A172 (cell line): ENCODE results near the gene MTFMT. TPM values are rescaled to one million over a fixed set of nuclear protein-coding genes. Genes with fewer than 3 reads are reported as not detected.
A peak's percentile ranks its signal among the peaks of the same experiment; 100 is the strongest.
"Not testable (repeated sequence)": the region's sequence is repeated elsewhere in the genome, so short reads cannot be mapped to it uniquely, and the experiment has no call there.

Source experiments
- DNase-seq: peaks from one replicate; pipeline ENCODE4 v3.0.0-alpha.2; 2015; ENCODE audit warnings: low spot score
- total RNA-seq: library from RNA; depleted of rRNA; stranded (reverse); fragments of >200 nt; shearing (Covaris generic); gene quantifications from 2 replicates; pipeline ENCODE4 v1.2.3, GENCODE V29; 2014

Gene MTFMT
- total RNA-seq, 1 experiment from 2014 or later = 47.1 TPM

GRCh38 chr15:65038836-65039235 lies 9.4 kb upstream of the MTFMT start:
- DNase-seq = no peak

DNA sequence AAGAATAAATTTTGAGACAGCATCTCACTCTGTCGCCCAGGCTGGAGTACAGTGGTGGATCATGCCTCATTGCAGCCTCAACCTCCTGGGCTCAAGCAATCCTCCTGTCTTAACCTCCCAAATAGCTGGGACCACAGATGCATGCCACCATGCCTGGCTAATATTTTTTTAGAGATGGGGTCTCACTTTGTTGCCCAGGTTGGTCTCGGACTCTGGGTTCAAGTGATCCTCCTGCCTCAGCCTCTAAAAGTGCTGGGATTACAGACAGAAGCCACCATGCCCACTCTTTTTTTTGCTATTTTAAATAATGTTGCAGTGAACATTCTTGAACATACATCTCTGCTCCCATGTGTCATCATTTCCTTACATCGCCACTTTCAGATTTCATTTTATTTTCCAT lies 9.0 kb upstream of the MTFMT start:
- no peak for DNase-seq

DNA sequence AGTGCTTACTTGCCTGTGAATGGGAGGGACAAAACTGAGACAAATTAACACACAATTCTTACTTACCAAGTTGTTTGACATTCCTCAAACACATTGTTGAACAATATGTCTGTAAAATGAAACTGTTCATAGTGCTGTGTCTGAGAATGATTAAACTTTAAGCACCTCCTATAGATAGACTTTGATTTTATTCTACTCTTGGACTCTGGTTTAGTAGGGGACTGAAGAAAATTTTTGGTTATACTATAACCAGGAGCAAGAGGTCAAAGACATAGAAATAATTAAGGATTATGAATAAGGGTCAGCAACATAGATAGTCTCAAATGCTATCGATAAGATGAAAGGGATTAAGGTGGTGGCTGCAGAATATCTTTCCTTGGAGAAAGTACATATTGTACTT lies 7.9 kb upstream of the MTFMT start:
- DNase-seq = no peak

- no peak for DNase-seq
These were observed 5.3 kb upstream of the MTFMT start for GRCh38 chr15:65034719-65035118.

GRCh38 chr15:65033659-65034269 lies 4.3 kb upstream of the MTFMT start:
- peak; percentile 25 for DNase-seq

DNA sequence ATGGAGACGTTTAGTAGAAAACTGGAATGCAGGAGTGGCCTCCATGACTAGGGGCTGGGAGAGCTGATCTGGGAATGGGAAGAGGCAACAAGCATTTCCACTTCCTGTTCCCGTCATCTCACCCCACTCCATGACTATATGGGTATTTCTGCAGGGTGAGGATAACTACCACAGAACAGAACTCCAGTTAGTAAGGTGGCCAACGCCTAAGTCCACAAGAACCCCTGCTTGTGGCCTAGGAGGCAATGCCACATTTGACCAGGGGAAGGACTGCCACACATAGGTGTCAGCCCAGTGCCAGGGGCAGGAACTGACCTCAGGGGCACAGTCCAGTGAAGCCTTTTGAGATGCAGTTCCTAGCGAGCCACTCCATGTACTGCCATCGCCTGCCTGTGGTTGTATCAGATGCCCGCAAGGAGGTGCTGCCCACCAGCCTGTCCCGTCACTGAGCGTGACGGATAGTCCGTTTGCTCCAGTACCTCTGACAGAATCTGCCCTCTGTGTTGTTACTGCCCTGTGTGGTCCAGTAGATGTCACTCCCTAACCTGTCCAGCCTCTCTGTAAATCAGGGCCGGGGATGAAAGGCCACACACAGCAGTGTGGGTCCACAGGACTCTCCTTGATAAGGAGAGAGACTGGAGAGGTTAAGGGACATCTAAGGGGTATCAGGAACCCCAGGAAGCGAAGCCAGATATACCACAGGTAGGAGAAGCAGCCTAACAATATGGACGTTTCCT lies 3.5 kb upstream of the MTFMT start:
- DNase-seq = no peak

GRCh38 chr15:65029736-65030208 lies 333 bp upstream of the MTFMT start:
- DNase-seq = no peak

- no peak for DNase-seq
These were observed 1.1 kb downstream of the MTFMT start for GRCh38 chr15:65028338-65028737.

- DNase-seq = no peak
These were observed 1.8 kb downstream of the MTFMT start for GRCh38 chr15:65027593-65027992.

DNA sequence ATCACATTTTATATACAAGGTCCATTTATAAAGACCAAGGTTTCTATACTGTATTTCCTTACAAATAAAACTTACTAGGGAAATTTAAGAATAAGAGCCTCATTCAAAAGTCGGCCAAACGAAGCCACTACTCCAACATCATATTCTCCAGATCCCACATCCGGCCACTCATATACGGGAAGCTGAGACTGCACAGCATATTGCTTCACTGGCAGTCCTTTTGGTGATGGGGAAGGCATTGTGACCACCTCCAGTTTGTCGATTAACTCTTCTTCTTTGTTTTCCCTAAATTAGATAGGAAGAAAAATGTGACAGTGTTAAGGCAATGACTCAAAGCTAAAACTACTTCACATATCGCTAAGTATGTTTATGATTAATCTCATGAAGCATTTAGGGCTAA lies 2.7 kb downstream of the MTFMT start:
- DNase-seq = no peak

DNA sequence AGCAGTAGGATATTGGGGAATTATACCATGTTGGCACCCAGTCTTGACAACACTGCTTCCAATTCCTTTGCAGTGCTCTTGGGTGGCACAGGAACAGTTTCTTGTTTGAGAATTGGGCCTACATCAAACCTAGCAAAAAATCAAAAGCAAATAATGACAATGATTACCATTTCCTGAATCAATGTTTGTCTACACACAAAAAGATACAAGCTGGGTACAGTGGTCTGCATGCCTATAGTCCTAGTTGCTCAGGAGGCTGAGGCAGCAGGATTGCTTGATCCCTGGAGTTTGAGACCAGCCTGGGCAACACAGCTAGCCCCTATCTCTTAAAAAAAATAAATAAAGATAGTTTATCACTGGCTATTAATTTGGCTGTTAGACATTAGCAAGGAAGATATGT lies 8.0 kb downstream of the MTFMT start:
- DNase-seq = no peak

DNA sequence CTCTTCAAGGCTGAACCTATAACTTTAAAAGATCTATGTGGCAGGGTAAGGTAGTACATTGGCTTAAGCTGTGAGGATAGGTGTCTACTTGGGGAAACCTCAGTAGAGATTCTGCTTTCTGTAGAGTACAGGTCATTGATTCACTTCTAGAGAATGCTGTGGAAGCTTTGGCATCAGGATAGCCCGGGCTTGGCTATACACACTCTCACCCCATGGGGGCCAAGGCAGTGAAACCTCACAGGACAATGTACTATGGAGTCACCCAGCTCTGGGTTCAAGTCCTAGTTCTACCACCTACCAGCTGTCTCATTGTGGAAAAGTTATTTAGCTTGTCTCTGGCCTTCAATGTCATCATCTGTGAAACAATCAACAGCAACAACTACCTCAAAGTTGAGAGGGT lies 9.0 kb downstream of the MTFMT start:
- DNase-seq = no peak

GRCh38 chr15:65011198-65011597 lies 18.2 kb downstream of the MTFMT start:
- not testable (repeated sequence) for DNase-seq

DNA sequence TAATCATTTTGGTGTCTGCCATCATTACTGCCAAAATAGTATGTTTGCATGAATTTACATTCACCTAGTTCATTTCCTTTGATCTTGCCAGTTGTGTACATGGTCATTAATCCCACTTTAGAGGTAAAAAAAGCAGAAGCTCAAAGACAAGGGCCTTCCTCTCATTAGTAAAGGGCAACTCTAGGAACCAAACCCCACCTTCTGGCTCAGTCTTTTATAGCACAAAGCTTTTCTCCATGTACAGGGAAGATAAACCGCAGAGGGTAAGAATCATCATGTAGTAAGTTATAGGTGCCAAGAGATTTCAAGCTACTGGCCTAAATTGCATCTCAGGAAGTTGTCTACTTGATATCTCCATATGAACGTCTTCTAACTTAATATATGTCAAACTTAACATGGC lies 20.5 kb downstream of the MTFMT start:
- no peak for DNase-seq

DNA sequence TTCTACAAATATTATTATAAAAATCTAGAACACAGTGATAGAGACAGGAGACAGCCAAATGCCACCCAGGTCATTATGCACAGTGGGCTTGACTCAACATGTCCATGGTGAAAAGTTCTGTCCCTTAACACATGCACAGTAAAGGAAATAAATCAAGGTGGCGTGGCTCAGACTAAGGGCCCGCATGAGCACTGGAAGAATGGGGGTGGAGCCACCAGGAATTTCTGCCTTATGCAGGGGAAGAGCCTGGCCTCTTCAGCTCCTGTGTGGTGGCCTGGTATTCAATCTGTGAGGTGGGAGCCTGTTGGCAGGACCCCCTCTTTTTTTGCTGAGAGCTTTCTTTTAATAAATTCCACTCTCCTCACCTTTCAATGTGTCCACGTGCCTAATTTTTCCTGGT lies 22.6 kb downstream of the MTFMT start:
- no peak for DNase-seq

DNA sequence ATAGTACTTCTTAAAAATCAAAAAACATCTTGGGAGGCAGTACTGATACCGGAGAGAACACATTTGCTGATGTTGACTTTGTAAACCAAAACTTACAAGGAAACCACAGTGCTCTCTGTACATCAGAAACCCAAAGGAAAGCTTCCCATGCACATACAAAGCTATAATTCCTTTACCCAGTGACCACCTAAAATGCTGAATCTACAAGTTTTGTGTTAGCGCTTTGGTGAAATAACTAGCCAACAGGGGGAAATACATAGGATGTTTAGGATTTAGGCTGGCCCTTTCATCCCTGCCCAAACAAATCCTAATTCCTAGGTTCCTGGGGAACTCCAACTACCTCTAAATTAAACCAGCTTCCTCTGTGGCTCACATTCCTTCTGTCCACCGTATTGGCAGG lies 24.4 kb downstream of the MTFMT start:
- no peak for DNase-seq

DNA sequence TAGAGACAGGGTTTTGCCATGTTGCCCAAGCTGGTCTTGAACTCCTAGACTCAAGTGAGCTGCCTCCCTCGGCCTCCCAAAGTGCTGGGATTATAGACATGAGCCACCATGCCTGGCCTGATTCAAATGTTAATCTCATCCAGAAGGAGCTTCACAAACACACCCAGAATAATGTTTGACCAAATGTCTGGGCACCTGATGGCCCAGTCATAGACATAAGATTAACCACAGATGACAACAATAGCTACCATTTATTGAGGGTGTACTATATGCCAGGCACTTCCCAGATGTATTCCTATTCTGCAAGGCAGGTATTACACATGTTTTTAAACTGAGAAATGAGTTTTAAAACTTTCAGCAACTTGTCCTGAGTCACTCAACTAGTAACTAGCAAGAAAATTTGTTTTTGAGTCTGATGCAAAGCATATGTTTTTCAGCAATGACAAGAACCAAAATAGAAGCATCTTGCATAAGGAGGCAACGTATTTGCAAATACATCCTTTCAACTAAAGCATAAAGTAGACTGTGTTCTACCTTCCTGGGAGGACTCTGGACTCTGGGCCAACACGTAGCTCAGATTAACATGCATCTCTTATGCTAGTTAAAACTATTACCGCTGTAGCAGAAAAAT lies 31.6 kb downstream of the MTFMT start:
- no peak for DNase-seq

GRCh38 chr15:64997066-64997465 lies 32.4 kb downstream of the MTFMT start:
- no peak for DNase-seq

DNA sequence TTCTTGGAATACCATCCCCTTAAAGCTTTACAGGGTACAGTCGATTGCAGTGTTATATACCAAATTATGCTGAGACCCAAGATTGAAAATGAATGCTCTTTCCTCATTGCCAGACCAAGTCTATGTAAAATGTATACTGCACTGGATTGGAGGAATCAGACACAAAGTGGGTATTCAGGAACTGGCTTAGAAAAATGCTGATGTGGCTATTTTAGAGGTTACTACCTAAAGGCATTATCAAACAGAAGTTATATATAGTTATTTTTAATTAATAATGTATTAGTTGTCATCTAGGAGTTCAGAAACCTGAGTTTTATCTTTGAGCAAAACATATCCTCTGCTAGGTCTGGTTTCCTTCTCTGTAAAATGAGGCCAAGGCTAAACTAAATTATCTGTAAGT lies 36.1 kb downstream of the MTFMT start:
- no peak for DNase-seq

DNA sequence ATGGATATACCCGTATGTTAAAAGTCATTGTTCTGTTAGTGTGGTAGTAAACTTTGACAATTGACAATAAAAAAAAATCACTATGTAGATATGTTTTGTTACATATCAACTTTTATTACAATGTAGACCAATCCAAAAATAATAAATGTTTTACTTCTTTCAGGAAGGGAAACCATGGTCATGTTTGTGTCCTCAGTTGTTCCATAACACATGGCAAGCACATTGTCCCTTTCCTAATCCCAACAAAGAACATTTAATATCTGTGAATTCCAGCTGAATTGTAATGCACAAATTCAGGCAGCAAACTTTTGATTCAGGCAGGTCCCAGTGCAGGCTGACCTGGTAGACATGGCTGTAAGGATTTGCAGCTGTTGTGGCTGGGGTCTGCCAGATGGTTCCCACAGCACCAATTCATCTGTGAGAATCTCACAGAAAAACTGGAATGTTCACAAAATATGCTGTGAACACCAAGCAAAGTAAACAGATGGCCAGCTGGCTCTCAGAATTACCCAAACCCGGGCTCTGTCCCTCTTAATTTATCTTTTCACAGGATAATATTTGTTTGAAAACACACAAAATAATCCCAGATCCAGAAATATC lies 37.8 kb downstream of the MTFMT start:
- DNase-seq = no peak

DNA sequence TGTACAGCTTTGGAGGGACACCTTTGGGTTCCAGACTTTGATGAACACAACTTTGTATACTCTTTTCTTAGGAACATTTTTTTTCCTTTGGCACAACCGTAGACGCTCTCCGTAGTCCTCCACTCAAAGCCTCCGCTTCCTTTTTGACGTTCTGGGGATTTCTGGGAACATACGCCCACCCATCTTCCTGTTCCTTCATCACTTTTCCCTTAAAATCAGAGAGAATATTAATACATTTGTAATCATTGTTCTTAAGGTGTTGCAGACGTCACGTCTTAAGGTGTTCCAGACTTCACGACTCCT lies 39.3 kb downstream of the MTFMT start:
- DNase-seq = no peak

DNA sequence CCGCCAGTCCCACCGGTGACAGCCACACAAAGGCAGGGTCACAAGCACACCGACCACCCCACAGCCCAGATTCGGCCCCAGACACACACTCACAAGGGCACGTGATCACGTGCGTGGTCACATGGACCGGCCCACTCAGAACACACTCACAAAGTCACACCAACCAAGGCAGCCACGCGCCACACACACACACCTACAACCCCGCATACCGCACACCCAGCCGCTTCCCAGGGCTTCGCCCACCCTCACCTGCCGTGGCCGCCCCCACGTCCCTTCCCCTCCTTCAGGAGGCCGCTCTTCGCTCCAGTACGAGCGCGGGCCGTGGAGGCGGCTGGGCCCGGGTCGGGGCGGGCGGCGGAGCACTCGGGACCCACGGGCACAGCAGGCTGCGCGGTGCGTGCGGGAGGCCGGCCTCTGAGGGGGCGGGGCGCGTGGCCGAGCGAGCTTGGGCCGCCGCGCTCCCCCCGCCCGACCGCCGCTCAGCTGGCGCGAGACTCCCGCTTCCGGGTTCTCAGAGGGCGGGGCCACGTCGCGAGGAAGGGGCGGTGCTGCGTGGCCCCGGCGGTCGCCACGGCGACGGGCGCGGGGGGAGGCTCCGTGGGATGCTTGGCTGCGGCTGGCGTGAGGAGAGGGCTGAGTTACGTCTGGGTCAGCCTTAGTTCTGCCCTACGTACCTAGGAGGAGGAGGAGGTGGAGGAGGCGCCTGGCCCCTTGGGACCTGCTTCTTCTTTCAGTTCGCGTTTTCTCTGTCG lies 39.8 kb downstream of the MTFMT start, which contains the start of gene SPG21:
Gene SPG21, minus strand, starts transcription at position 499 of the 752 bp plus-strand sequence. CDS start 6,345 bp downstream, outside the sequence.
- DNase-seq = peak; percentile 81
